Fibroblast of villous mesenchyme (primary cell): ENCODE results near the gene KHK. TPM values are rescaled to one million over a fixed set of nuclear protein-coding genes. Genes with fewer than 3 reads are reported as not detected.
A peak's percentile ranks its signal among the peaks of the same experiment; 100 is the strongest.

ENCODE experiments used
- DNase-seq: peaks from one replicate; pipeline ENCODE4 v3.0.0-alpha.2; 2010; ENCODE audit warnings: low read depth
- H3K4me3 ChIP-seq: 2 replicates; pipeline ENCODE4 v1.5.1; 2011; ENCODE audit warnings: low read depth, mild to moderate bottlenecking, low read length
- CTCF ChIP-seq: IDR thresholded peaks from 2 replicates; pipeline ENCODE4 v1.5.1; 2012; ENCODE audit warnings: low read depth, mild to moderate bottlenecking, low read length; ENCODE audit not compliant: insufficient read depth
- total RNA-seq: library from RNA; depleted of rRNA; stranded (reverse); fragments of >200 nt; gene quantifications from 2 replicates; pipeline ENCODE4 v1.2.3, GENCODE V29; 2012

The KHK gene
- total RNA-seq, 1 donor = 1.3 TPM

- no peak for DNase-seq
- TF ChIP-seq CTCF = no peak
- H3K4me3 ChIP-seq = no peak overlapping the region
Measured at GRCh38 chr2:27077231-27077630, 9.3 kb upstream of the KHK start.

- TF ChIP-seq CTCF = peak; percentile 9
- peak within 1 kb of the TSS; percentile 94 for H3K4me3 ChIP-seq
Measured at GRCh38 chr2:27078267-27079194, 8.0 kb upstream of the KHK start, which contains the start of gene EMILIN1. TSS of gene EMILIN1 (plus strand) at chr2:27078615. CDS start at chr2:27079066, 451 bp downstream.

GRCh38 chr2:27079233-27080139, 7.1 kb upstream of the KHK start:
- peak overlapping the region; percentile 94 for H3K4me3 ChIP-seq
- DNase-seq = no peak
- no peak for TF ChIP-seq CTCF

More at GRCh38 chr2:27078267-27079194, 8.0 kb upstream of the KHK start, which contains the start of gene EMILIN1:
- peak; percentile 98 for DNase-seq

- no peak for TF ChIP-seq CTCF
- no peak for DNase-seq
- H3K4me3 ChIP-seq = peak overlapping the region; percentile 94
Measured at GRCh38 chr2:27080140-27080469, 6.5 kb upstream of the KHK start.

- peak overlapping the region; percentile 94 for H3K4me3 ChIP-seq
- no peak for TF ChIP-seq CTCF
- DNase-seq = no peak
Measured at GRCh38 chr2:27080603-27080936, 6.0 kb upstream of the KHK start.

- no peak overlapping the region for H3K4me3 ChIP-seq
- no peak for TF ChIP-seq CTCF
- no peak for DNase-seq
Measured at GRCh38 chr2:27081984-27082772, 4.4 kb upstream of the KHK start.
